AG09309 (cell line): ENCODE results near the gene ASMT.
"Not testable (repeated sequence)": the region's sequence is repeated elsewhere in the genome, so short reads cannot be mapped to it uniquely, and the experiment has no call there.

ENCODE experiments used
- DNase-seq: peaks from one replicate; pipeline ENCODE4 v3.0.0-alpha.2; 2010; ENCODE audit warnings: low read depth
- H3K4me3 ChIP-seq: 2 replicates; pipeline ENCODE4 v1.5.1; 2011; ENCODE audit warnings: mild to moderate bottlenecking, low read depth, low read length, moderate library complexity; ENCODE audit not compliant: control insufficient read depth
- TF ChIP-seq, protein P1 (sequence below): IDR thresholded peaks from 2 replicates; pipeline ENCODE4 v1.5.1; 2011; ENCODE audit warnings: mild to moderate bottlenecking, low read depth, low read length, inconsistent platforms; ENCODE audit not compliant: insufficient read depth, control insufficient read depth; ENCODE audit errors: missing control alignments

Gene ASMT

DNA sequence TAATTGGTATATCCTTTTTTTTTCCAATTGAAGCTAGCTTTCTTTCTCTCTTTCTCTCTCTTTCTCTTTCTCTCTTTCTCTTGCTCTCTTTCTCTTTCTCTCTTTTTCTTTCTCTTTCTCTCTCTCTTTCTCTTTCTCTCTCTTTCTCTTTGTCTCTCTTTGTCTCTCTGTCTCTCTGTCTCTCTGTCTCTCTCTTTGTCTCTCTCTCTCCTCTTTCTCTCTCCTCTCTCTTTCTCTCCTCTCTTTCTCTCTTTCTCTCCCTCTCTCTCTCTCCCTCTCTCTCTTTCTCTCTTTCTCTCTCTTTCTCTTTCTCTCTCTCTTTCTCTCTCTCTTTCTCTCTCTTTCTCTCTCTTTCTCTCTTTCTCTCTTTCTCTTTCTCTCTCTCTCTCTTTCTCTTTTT is 66.6 kb downstream of the ASMT start:
- H3K4me3 ChIP-seq, result no peak overlapping the region
- TF ChIP-seq, protein P1, sequence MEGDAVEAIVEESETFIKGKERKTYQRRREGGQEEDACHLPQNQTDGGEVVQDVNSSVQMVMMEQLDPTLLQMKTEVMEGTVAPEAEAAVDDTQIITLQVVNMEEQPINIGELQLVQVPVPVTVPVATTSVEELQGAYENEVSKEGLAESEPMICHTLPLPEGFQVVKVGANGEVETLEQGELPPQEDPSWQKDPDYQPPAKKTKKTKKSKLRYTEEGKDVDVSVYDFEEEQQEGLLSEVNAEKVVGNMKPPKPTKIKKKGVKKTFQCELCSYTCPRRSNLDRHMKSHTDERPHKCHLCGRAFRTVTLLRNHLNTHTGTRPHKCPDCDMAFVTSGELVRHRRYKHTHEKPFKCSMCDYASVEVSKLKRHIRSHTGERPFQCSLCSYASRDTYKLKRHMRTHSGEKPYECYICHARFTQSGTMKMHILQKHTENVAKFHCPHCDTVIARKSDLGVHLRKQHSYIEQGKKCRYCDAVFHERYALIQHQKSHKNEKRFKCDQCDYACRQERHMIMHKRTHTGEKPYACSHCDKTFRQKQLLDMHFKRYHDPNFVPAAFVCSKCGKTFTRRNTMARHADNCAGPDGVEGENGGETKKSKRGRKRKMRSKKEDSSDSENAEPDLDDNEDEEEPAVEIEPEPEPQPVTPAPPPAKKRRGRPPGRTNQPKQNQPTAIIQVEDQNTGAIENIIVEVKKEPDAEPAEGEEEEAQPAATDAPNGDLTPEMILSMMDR, result no peak
- DNase-seq, result no peak

DNA sequence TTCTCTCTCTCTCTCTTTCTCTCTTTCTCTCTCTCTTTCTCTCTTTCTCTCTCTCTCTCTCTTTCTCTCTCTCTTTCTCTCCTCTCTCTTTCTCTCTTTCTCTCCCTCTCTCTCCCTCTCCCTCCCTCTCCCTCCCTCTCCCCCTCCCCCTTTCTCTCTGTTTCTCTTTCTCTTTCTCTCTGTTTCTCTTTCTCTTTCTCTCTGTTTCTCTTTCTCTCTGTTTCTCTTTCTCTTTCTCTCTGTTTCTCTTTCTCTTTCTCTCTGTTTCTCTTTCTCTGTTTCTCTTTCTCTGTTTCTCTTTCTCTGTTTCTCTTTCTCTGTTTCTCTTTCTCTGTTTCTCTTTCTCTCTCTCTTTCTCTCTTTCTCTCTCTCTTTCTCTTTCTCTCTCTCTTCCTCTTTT is 67.0 kb downstream of the ASMT start:
- not testable (repeated sequence) for DNase-seq, H3K4me3 ChIP-seq

DNA sequence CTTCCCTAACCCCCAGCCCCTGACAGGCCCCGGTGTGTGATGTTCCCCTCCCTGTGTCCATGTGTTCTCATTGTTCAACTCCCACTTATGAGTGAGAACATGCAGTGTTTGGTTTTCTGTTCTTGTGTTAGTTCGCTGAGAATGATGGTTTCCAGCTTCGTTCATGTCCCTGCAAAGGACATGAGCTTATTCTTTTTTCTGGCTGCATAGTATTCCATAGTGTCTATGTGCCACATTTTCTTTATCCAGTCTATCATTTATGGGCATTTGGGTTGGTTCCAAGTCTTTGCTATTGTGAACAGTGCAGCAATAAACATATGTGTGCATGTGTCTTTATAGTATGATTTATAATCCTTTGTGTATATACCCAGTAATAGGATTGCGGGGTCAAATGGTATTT is 67.6 kb downstream of the ASMT start:
- DNase-seq, H3K4me3 ChIP-seq: not testable (repeated sequence)

DNA sequence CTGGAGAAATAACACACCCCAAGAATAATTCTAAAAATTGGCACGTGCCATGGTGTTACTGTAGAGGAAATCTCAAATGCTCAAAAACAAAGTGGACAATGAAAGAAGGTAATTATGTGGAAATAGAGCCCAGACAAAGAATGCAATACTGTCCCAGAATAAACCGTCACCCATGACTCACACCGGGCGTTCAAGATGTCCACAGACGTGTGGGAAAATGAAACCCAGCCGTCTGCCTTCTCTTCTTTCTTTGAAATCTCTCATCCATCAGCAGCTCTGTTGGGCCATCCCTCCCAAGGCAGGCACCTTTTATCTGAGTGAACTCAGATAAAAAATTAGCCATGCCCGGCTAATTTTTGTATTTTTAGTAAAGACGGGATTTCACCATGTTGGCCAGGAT is 70.0 kb downstream of the ASMT start:
- DNase-seq, H3K4me3 ChIP-seq: not testable (repeated sequence)

DNA sequence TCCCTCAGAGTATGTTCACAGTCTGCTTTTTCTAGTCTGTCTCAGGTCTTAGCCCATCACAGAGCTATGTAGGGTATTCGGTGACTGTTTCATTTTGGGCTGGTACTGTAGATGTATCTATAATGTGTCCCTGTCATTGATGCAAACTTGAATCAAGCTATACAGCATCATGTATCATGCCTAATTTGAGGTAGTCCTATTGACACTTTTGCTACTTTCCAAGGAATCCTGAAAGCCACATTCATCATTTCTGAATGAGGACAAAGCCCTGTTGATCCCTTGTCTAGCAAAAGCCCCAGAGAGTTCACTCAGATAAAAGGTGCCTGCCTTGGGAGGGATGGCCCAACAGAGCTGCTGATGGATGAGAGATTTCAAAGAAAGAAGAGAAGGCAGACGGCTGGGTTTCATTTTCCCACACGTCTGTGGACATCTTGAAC is 70.6 kb downstream of the ASMT start:
- not testable (repeated sequence) for DNase-seq, H3K4me3 ChIP-seq

DNA sequence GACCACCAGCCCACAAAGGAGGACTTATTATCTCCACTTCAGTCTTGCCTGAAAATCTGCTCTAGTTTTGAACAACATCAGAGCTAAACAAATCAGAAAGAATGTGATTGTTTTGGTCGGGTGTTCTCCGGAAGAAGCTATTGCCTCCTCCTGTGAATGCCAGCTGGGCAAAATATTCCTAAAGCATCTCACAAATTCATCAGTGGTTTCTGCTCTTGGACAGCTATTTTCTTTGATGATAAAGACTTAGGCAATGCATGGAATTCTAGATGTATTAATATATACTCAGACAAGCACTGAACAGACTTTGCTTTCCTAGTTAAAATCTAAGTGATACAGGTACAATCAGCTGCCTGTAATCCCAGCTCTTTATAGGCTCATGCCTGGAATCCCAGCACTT is 71.8 kb downstream of the ASMT start:
- DNase-seq, result peak; percentile 13
- no peak overlapping the region for H3K4me3 ChIP-seq
- TF ChIP-seq, protein P1, result no peak
